GM18867 (cell line): Measurements from ENCODE around the gene EIF2B4.
A peak's percentile ranks its signal among the peaks of the same experiment; 100 is the strongest.
"Not testable (repeated sequence)": the region's sequence is repeated elsewhere in the genome, so short reads cannot be mapped to it uniquely, and the experiment has no call there.

ENCODE experiments used
- ATAC-seq: cut with Tn5 transposase; IDR thresholded peaks from one replicate; pipeline ENCODE4 v1.9.1; 2021; ENCODE audit warnings: mild to moderate bottlenecking, moderate library complexity; ENCODE audit not compliant: unreplicated experiment

Gene EIF2B4

DNA sequence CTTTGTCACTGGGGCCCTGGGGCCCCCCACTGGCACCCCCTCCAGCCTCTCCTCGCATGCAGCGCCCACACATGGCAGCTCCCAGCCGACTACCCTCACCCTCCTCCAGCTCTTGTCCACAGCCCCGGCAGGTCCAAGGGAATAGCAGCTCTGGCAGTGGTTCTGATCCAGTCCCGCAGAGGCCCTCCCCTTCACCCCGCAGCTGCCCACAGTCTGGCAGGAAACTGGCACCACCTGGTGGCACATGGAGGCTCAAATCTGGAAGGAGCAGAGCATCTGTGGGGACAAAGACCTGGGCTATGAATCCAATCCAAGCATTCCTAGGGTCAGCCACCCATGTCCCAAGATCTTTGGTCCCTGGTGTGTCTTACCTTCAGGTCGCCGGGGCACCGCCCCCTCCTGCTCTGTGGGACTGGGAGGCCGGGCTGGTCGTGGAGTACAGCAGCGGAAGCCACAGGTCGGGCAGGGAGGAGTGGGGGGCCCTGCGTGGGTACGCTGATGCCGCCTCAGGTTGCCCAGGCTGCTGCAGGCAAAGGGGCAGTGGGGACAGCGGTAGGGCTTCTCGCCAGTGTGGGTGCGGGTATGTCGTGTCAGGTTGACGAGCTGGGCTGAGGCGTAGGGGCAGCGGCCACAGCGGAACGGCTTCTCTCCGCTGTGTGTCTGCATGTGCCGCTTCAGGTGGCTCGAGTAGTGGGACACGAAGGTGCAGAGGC, 8.1 kb upstream of the EIF2B4 start:
- ATAC-seq = no peak

DNA sequence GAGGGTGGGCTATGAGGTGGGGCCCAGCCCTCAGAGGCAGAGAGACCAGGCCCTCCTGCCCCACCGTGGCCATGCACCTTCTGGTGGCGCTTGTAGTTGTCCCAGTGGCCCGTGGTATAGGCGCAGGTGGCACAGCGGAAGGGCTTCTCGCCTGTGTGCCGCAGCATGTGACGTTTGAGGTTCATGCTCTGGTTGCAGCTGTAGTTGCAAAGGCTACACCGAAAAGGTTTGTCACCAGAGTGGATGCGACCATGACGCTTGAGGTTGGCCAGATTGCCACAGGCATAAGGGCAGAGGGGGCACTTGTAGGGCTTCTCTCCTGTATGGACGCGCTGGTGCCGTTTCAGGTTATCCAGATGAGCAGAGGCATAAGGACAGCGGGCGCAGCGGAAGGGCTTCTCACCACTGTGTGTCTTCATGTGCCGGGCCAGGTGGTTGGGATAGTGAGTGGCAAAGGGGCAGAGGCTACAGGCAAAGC, 7.5 kb upstream of the EIF2B4 start:
- ATAC-seq = no peak

DNA sequence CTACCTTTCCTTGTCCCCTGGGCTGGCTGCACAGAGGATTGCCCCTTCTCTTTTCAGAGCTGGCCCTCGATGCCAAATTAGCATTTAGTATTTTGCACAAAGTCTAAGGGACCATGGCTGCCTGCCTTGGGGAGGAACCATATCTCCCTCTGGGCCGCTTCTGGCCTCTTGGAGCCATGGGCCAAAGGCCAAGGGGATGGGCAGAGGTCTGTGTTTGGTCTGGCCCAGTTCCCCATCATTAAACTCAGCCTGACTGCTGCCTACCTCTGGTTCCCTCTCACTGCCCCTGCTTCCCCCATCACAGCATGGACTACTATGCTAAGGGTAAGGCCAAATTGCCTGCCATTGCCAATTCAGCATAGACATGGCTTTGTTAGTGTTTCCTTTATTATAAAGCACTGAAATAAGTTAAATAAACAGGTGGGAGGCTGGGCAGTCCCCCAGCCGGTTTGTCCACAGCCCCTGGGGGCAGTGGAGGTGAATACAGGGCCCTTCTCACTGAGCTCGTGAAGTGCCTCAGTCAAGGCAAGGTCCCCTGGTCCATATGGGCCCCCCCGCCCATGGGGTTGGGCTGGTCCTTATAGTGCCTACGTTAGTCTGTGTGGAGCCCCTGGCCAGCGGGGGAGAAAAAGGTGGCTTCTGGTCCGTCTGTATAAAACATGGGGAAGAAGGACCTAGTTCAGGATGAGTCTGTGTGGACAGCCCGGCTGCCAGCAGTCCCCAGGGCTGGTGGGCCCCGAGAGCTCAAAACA, 6.9 kb upstream of the EIF2B4 start:
- no peak for ATAC-seq

DNA sequence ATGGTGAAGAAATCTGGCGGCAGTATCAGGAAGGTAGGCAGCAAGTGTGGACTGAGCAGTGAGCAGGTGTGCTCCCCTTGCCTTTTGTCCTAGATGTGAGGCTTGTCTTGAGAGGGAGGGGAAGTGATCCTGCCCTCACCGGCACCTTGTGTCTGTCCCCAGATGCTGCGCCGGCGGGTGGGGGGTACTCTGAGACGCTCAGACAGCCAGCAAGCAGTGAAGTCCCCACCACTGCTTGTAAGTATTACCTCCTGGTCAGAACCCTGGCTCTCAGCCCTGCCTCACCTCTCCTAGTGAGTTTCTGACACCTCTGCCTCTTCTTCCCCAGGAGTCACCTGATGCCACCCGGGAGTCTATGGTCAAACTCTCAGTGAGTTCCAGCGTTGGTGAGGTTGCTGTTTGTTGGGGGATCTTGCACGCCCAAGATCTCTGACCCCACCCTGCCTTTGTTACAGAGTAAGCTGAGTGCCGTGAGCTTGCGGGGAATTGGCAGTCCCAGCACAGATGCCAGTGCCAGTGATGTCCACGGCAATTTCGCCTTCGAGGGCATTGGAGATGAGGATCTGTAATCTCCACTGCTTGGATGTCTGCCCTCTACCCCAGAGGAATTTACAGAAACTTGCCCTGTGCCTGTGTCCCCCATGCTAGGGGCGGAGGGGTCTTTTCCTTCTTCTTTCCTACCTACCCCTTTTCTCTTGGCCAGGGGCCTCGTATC, 6.2 kb upstream of the EIF2B4 start:
- ATAC-seq = no peak

DNA sequence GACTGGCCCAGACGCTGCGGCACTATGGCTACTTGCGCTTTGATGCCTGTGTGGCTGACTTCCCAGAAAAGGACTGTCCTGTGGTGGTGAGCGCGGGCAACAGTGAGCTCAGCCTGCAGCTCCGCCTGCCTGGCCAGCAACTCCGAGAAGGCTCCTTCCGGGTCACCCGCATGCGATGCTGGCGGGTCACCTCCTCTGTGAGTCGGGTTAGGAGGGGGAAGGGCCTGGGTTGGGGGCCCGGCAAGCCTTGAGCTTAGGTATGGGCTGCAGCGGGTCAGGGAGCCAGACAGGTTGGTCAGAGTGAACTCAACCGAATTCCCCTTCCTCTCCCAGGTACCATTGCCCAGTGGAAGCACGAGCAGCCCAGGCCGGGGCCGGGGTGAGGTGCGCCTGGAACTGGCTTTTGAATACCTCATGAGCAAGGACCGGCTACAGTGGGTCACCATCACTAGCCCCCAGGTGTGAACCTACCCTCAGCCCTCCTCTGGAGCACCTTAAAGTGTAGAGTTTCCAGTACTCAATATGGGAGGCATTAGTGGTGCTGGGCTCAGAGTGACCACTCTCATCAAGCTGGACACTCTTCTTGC, 5.5 kb upstream of the EIF2B4 start:
- ATAC-seq = no peak

DNA sequence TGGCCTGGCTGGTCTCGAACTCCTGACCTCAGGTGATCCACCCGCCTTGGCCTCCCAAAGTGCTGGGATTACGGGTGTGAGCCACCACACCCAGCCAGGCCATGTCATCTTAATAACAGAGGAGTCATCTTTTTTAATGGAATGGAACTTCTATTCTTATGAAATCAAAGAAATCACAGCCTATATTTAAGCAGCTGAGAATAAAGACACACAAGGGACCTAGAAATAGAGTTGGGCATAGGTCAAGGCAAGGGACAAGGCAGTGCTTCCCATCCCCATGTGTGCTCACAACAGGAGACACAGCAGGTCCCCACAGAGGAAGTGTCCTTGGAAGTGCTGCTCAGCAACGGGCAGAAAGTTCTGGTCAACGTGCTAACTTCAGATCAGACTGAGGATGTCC, 3.4 kb upstream of the EIF2B4 start:
- ATAC-seq = no peak

DNA sequence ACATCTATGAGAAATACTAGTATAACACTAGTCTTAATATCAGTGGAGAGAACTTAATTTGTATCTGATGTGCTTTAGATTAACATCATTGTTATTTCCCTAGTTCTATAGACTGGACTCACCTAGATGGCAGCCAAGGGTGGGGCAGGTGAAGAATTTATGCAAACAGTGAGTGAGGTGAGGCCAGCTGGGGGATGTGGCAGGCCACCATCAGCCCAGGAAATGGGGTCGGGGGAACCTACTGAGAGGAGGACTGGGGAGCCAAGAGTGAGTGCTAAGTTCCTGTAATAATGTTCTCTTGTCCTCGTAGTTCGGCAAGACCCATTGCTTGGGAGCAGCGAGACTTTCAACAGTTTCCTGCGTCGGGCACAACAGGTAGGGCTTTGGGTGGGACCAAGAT, 2.8 kb upstream of the EIF2B4 start:
- no peak for ATAC-seq

DNA sequence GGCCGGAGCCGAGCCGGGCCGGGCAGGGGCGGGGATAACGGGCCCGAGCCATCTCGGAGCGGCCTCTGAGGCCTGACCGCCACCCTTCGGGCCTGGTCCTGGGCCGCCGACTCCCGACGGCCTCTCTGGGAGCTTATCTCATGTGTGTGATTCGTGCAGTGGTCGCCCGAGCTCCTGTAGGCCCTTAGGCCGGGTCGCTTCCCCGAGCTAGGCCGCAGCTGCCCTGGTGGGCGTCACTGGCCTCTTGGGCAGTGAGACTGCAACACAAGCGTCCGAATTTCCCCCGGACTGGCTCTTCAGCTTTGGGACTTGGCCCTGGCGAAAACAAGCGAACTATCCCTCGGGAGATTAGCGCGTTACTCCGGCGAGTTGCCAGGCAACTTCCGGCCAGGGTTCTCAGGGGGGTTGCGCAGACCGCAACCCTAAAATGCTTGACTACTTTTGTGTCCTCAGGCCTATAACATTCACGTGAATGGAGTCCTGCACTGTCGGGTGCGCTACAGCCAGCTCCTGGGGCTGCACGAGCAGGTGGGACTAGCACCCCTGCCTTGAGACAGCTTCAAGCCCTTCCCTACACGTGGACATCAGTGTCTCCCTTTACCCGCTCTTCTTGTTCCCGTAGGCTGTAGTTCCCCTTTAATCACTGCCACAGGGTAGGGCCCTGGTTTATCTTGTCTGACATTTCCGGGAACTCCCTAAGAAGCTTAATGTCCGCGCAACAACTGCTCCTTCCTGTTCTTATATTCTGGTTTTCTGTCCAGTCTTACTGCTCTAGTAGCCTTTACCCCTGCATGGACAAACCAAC, 880 bp upstream of the EIF2B4 start:
- ATAC-seq = peak; percentile 26

DNA sequence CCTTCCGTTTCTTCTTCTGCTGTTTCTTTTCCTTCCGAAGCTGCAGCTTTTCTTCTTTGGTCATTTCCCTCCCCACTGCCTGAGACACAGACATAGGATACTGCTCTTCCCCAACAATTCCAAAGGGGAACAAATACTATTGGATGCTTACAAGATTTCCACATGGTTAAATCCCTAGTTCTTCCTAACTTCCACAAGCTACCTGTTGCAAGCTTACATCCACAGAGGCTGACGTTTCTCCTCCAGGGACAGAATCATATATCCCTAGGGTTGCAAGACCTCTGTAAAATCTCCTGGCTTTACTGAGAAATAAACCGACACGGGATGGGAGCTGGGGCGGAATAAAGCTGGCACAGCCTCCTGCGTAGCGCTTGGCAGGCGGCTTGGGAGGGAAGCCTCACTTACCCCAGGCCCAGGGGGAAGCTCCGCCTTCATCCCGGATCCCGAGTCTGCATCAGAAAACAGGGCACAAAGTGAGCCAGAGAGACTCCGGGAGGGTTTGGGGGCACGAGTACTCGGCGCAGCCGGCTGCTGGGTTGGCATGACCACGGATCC, 590 bp downstream of the EIF2B4 start:
- peak; percentile 10 for ATAC-seq

DNA sequence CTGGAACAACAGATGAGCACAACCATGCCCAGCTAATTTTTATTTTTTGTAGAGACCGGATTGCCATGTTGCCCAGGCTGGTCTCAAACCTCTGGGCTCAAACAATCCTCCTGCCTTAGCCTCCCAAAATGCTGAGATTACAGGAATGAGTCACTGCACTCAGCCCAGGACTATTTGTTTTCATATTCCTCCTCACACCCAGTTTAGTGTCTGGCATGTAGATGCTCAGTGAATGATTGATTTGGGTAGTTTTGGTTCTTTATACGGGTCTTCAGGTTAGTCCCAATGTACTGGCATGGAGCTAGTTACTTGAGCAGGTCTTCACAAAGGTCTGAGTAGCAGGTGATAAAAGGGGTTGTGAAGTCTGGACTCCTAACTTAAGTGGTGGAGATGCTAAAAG, 6.2 kb downstream of the EIF2B4 start:
- ATAC-seq = no peak

DNA sequence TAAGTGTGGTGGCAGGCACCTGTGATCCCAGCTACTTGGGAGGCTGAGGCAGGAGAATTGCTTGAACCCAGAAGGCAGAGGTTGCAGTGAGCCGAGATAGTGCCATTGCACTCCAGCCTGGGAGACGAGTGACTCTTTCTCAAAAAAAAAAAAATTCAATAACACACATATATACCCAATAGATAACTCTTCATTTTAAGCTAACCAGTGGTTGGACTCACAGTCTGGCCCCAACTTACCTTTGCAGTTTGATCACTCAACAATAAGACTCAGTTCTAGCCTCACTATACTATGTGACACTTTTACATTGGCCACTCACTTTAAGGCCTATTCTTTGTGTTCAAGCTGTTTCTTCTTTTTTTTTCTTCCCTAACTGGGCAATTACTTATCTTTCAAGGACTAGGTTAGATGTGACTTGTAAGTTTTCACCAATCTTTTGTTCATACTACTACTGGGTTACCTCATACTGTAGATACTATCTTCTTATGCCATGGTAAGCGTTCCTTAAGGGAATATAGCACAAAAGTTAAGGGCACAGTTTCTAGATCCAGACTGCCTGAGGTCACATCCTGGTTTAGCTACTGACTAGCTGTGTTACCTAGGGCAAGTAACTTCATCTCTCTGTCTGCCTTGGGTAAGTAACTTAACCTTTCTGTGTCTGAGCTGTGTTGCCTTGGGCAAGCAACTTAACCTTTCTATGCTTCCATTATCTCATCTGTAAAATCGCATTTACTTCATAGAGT, 7.3 kb downstream of the EIF2B4 start:
- no peak for ATAC-seq

DNA sequence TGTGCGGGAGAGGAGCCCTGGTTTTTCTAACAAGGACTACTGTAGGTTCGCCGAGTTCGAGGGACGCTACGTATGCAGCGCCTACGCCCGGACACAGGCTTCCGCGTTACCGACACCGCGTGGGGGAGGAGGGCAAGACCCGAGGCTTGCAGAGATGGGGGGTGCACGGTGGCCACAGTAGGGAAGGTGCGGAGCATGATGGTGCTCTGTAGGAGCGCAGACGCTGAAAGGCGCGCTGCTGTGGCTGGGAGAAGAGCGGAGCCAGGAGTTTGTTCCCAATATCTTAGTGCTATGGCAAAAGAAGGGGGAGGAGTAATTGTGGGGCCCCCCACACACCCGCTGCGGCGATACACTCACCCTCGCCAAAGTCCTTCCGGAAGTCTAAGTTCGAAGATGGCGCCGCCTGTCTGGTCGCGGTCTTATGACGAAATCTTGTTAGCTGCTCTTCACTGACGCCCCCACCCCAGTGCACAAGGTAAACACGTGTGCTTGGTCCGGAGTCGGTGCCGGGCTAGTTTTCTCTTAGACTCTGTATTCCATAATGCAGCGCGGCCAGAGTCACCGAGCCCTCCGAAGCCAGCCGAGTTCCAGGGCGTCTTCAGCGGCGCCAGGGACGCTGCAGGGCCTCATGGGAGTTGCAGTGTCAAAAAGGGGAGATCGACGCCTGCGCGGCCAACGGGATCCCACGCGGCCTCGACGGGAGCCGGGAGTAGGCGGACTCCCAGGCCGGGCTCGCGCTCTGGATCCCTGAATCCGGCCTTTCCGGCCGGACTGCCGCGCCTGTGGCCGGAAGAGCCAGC, 13.6 kb downstream of the EIF2B4 start, which contains the start of gene GTF3C2:
GTF3C2 (minus strand) TSS at position 383 of the 800 bp plus-strand sequence. CDS start 13,210 bp downstream, outside the sequence.
- ATAC-seq = peak; percentile 82

DNA sequence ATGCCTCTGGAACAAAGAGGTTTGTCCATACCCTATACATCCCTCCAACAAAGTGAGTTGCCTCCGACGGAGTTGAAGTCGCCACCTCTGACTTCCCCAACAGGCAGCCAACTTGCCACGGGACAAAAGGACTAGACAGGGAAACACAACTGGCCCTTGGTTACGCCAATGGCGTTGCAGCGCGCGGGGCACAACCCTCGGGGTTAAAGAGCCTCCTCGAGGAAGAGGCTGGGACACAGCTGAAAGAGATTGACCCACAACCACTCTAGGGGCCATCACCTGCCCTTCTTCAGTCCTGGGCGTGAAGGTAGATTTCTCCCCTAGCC, 14.1 kb downstream of the EIF2B4 start:
- no peak for ATAC-seq

DNA sequence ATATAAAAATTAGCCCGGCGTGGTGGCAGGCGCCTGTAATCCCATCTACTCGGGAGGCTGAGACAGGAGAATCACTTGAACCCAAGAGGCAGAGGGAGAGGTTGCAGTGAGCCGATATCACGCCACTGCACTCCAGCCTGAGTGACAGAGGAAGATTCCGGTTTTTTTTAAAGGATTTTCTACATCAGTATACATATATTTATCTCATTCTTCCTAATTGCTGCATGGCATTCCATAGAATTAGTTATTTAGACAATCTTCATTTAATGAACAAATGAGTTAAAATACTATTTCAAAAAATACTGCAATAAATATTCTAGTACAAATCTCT, 15.6 kb downstream of the EIF2B4 start:
- ATAC-seq = no peak

DNA sequence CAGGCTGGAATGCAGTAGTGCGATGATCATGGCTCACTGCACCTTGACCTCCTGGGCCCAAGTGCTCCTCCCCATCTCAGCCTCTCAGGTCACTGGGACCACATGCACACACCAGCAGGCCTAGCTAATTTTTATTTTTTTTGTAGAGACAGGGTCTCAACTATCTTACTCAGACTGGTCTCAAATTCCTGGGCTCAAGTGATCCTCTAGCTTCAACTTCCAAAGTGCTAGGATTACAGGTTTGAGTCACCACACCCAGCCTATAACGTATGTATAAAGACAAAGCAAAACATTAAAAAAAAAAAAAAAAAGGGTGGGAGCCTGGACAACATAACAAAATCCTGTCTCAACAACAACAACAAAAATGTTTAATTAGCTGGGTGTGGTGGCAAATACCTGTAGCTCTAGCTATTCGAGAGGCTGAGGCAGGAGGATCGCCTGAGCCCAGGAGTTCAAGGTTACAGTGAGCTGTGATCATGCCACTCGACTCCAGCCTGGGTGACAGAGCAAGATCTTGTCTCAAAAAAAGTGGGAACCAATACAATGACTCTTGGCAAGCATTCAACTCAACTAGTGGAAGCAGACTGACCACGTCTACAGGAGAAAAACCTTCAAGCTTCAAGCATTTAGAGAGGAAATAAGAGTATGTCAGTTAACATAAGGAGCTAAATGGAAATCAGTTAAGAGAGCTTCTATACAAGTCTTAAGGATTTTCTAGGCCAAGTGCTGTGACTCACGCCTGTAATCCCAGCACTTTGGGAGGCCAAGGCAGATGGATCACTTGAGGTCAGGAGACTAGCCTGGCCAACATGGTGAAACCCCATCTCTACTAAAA, 16.2 kb downstream of the EIF2B4 start:
- no peak for ATAC-seq

DNA sequence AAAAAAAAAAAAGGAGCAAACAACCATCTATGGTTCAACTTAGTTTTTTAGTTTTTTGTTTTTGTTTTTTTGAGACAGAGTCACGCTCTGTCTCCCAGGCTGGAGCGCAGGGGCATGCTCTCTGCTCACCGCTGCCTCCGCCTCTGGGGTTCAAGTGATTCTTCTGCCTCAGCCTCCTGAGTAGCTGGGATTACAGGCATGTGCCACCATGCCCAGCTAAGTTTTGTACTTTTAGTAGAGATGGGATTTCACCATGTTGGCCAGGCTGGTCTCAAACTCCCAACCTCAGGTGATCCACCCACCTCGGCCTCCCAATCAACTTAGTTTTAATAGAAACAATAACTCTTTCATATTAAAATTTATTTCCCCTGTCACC, 16.8 kb downstream of the EIF2B4 start:
- ATAC-seq = not testable (repeated sequence)

DNA sequence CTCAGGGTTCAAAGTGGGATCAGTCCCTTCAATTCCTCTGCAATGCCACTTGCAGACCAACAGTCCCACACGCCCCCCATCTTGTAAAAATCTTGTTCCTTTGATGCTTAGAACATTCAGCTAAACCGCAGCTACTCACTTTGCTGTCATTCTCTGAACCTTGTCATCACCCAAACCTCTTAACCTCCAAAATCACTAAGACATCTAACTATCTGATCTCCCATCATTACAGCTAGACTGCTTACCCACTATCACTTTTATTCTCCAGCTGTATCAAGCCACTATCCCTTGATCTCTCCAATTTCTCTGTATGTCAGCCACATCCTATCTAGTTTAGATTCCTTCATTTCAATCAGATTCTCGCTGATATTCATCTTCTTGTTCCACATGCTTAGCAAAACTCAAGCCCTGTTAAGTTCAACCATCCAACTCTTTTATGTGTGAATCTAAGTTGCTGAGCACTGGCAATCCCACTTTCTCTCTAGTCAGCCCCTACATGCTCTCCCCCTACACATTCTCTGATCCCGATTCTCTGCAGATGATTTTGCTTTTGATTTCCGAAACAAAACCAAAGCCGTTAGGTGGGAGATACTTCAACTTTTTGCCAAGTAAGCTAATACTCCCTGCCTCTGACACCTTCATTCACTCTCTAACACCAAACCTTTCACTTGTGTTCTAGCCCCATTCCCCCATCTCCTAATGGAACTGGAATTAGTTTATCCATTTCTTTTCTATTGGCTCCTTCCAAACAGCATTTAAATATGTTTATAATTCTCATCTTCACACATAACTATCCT, 18.1 kb downstream of the EIF2B4 start:
- ATAC-seq = no peak
